OCI-LY7 (cell line): ENCODE results near the gene GPBAR1. TPM values are rescaled to one million over a fixed set of nuclear protein-coding genes. Genes with fewer than 3 reads are reported as not detected.

Experiments
- BruUV-seq: library from RNA; stranded (reverse); fragments of 400-500 nt; replicated peaks from 2 replicates; lab custom pipeline; 2021; lab: Mats Ljungman, UMichigan
- CTCF ChIA-PET: fragments of 300-600 bp; sonication (Branson Sonifier 250); formaldehyde crosslinking; loops from one replicate; lab custom pipeline; 2022; ENCODE audit warnings: antibody characterized with exemption; ENCODE audit not compliant: unreplicated experiment; lab: Charles Lee
- POLR2A ChIA-PET: fragments of 300-600 bp; sonication (Branson Sonifier 250); formaldehyde crosslinking; loops from one replicate; lab custom pipeline; 2022; ENCODE audit warnings: antibody characterized with exemption; lab: Charles Lee
- DNase-seq: peaks from one replicate; pipeline ENCODE4 v3.0.0-alpha.2; 2015; ENCODE audit warnings: low spot score
- H2AFZ ChIP-seq: fragments of 200-600 bp; sonication (generic), shearing (Covaris generic); 2 replicates; pipeline ENCODE4 v1.6.1; 2014; ENCODE audit warnings: mild to moderate bottlenecking, antibody characterized with exemption, low read length, moderate library complexity
- H3K27ac ChIP-seq: fragments of 200-600 bp; sonication (generic); 2 replicates; pipeline ENCODE4 v1.5.1; 2014; ENCODE audit warnings: mixed run types, low read depth, mild to moderate bottlenecking, moderate library complexity, low read length, inconsistent platforms; ENCODE audit not compliant: poor library complexity, severe bottlenecking
- H3K36me3 ChIP-seq: fragments of 200-600 bp; sonication (generic); 2 replicates; pipeline ENCODE4 v1.6.1; 2014; ENCODE audit warnings: mild to moderate bottlenecking, antibody characterized with exemption, low read length, moderate library complexity, mixed read lengths; ENCODE audit not compliant: insufficient read depth
- H3K4me1 ChIP-seq: fragments of 200-600 bp; sonication (generic); 2 replicates; pipeline ENCODE4 v1.5.1; 2014; ENCODE audit warnings: mild to moderate bottlenecking, low read length; ENCODE audit not compliant: insufficient read depth, poor library complexity, severe bottlenecking
- H3K4me2 ChIP-seq: fragments of 200-600 bp; sonication (generic); 2 replicates; pipeline ENCODE4 v1.6.1; 2014; ENCODE audit warnings: mild to moderate bottlenecking, low read length
- H3K4me3 ChIP-seq: fragments of 200-600 bp; sonication (generic); 2 replicates; pipeline ENCODE4 v1.5.1; 2014; ENCODE audit warnings: mild to moderate bottlenecking, low read depth, low read length; ENCODE audit not compliant: poor library complexity, severe bottlenecking
- H3K79me2 ChIP-seq: fragments of 200-600 bp; sonication (generic); 2 replicates; pipeline ENCODE4 v1.6.1; 2016; ENCODE audit warnings: low read depth, mild to moderate bottlenecking, low read length, moderate library complexity, mixed read lengths; ENCODE audit not compliant: insufficient read depth
- H3K9me2 ChIP-seq: fragments of 200-600 bp; sonication (generic); 2 replicates; pipeline ENCODE4 v1.6.1; 2016; ENCODE audit warnings: mild to moderate bottlenecking, low read length, mixed read lengths; ENCODE audit not compliant: insufficient read depth
- H3K9me3 ChIP-seq: fragments of 200-600 bp; sonication (generic); 2 replicates; pipeline ENCODE4 v1.6.1; 2014; ENCODE audit warnings: mild to moderate bottlenecking, mixed run types, low read length, mixed read lengths
- H4K20me1 ChIP-seq: fragments of 200-600 bp; sonication (generic); 2 replicates; pipeline ENCODE4 v1.6.1; 2014; ENCODE audit warnings: mild to moderate bottlenecking, antibody characterized with exemption, low read length, moderate library complexity, mixed read lengths; ENCODE audit not compliant: insufficient read depth
- CTCF ChIP-seq: fragments of 200-600 bp; sonication (generic); conservative IDR thresholded peaks from 2 replicates; pipeline ENCODE4 v1.5.1; 2014; ENCODE audit warnings: mild to moderate bottlenecking, antibody characterized with exemption, low read length, moderate library complexity, mixed read lengths
- EZH2phosphoT487 ChIP-seq: fragments of 200-600 bp; sonication (generic); IDR thresholded peaks from 2 replicates; pipeline ENCODE4 v1.6.1; 2018; ENCODE audit warnings: low read depth, borderline replicate concordance, mild to moderate bottlenecking, mixed run types, antibody characterized with exemption, low read length, moderate library complexity, mixed read lengths
- intact Hi-C: fragments of 100-400 bp; cut with micrococcal nuclease; formaldehyde crosslinking; loops from one replicate; pipeline ENCODE4 v1.10.0; 2022; ENCODE audit not compliant: unreplicated experiment
- total RNA-seq, 2 experiments: library from RNA; depleted of rRNA in 1 of 2; stranded (reverse); fragments of >200 nt in 1 of 2; shearing (Covaris generic) in 1 of 2; gene quantifications; 2 replicates each; pipeline ENCODE4 v1.2.3, GENCODE V29; 2014 to 2022

Gene GPBAR1
- total RNA-seq, 2 experiments from 2014 or later, result 0.22 to 0.40 TPM

- POLR2A ChIA-PET, result interaction anchor here (1.3 kb wide), 2 partner anchors 76 to 106 kb away, joined by 3 to 6 read pairs; partner anchors contain the start of gene CTDSP1
Observed at GRCh38 chr2:218294430-218295022, 33.7 kb downstream of the GPBAR1 start.

GRCh38 chr2:218295029-218295428, 34.2 kb downstream of the GPBAR1 start:
- Histone ChIP-seq H3K9me3 (no peaks in the 10 kb centered on the region), H3K36me3 (no peaks in the 10 kb centered on the region), H3K4me2 (no peak overlapping the region), H3K9me2 (no peaks in the 10 kb centered on the region), H3K27ac (no peak overlapping the region), H3K79me2 (peaks cover 11% of the 10 kb centered on the region; the same call in 1 of the 2 replicates), H4K20me1 (no peaks in the 10 kb centered on the region), H3K4me1 (peaks cover 53% of the 10 kb centered on the region), H2AFZ (no peak overlapping the region), H3K4me3 (no peak overlapping the region)
- BruUV-seq, result no TSS peak
- no peak for TF ChIP-seq EZH2phosphoT487
- CTCF ChIA-PET, result interaction anchor here (1.5 kb wide), 2 partner anchors 101 to 105 kb away, joined by 3 to 4 read pairs; no protein-coding TSS in a partner anchor
- DNase-seq, result no peak
- POLR2A ChIA-PET, result interaction anchor here (0.9 to 1.3 kb wide), 3 partner anchors 23 to 100 kb away, joined by 3 to 10 read pairs (median 4); no protein-coding TSS in a partner anchor
- intact Hi-C loops, result no loop called here

More at GRCh38 chr2:218294430-218295022, 33.7 kb downstream of the GPBAR1 start:
- Histone ChIP-seq H3K4me2 (no peak overlapping the region), H3K27ac (no peak overlapping the region), H3K9me2 (no peaks in the 10 kb centered on the region), H3K9me3 (no peaks in the 10 kb centered on the region), H4K20me1 (no peaks in the 10 kb centered on the region), H3K4me3 (no peak overlapping the region), H2AFZ (no peak overlapping the region), H3K79me2 (peaks cover 16% of the 10 kb centered on the region), H3K4me1 (peaks cover 58% of the 10 kb centered on the region), H3K36me3 (no peaks in the 10 kb centered on the region)
- no peak for DNase-seq
- TF ChIP-seq CTCF (no peak), EZH2phosphoT487 (no peak)
- intact Hi-C loops, result loop anchor here (5.0 kb wide), 1 partner anchor 173 kb away; no protein-coding TSS in a partner anchor
- BruUV-seq, result no TSS peak
- CTCF ChIA-PET, result interaction anchor here (1.5 kb wide), 2 partner anchors 102 to 106 kb away, joined by 3 to 4 read pairs; no protein-coding TSS in a partner anchor

- H3K4me3 ChIP-seq, result no peak overlapping the region
- H3K4me1 ChIP-seq, result peaks cover 48% of the 10 kb centered on the region
- ChIA-PET POLR2A (interaction anchor here (1.1 to 1.3 kb wide), 5 partner anchors 60 to 98 kb away, joined by 4 to 10 read pairs (median 4); partner anchors contain the start of gene CATIP), CTCF (interaction anchor here (0.6 to 1.5 kb wide), 4 partner anchors 23 to 392 kb away, joined by 3 to 5 read pairs (median 4); no protein-coding TSS in a partner anchor)
- intact Hi-C loops, result no loop called here
- H3K9me2 ChIP-seq, result no peaks in the 10 kb centered on the region
- H3K27ac ChIP-seq, result no peak overlapping the region
- no peak overlapping the region for H3K4me2 ChIP-seq
- TF ChIP-seq CTCF, result no peak
- no peak for TF ChIP-seq EZH2phosphoT487
- H3K9me3 ChIP-seq, result no peaks in the 10 kb centered on the region
- H2AFZ ChIP-seq, result no peak overlapping the region
- H3K36me3 ChIP-seq, result no peaks in the 10 kb centered on the region
- no peaks in the 10 kb centered on the region for H4K20me1 ChIP-seq
- H3K79me2 ChIP-seq, result peaks cover 4% of the 10 kb centered on the region; the same call in 1 of the 2 replicates
- DNase-seq, result no peak
- BruUV-seq, result no TSS peak
Observed at GRCh38 chr2:218296200-218296599, 35.4 kb downstream of the GPBAR1 start.
